DOHH2 (cell line): ENCODE results near the gene CCP110.

Experiments used
- EZH2phosphoT487 ChIP-seq: fragments of 200-600 bp; sonication (generic); IDR thresholded peaks from 2 replicates; pipeline ENCODE4 v1.6.1; 2017; ENCODE audit warnings: borderline replicate concordance, mild to moderate bottlenecking, antibody characterized with exemption, low read length, moderate library complexity, mixed read lengths
- TF ChIP-seq, protein P1 (sequence below): fragments of 200-600 bp; sonication (generic); IDR thresholded peaks from one replicate; pipeline ENCODE4 v1.5.1; 2014; ENCODE audit warnings: antibody characterized with exemption, mild to moderate bottlenecking, low read depth, low read length; ENCODE audit not compliant: poor library complexity, severe bottlenecking

DNA sequence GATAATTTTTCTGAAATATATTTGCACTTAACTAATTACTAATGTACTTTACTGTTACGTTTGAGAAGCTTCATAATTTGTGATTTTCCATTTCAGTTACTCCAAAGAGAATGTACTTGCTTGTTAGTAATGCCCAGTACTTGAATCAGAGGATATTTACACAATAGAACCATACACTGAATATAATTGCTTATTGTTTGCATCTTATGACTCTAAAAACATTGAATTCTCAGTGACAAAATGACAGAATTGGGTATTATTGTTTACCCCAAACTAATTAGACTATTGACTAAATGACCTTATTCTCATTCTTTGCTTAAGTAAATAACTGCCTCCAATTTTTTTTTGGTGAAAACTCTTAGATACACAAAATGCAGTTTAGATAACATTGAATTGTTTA, 8.9 kb downstream of the CCP110 start:
- TF ChIP-seq, protein P1, sequence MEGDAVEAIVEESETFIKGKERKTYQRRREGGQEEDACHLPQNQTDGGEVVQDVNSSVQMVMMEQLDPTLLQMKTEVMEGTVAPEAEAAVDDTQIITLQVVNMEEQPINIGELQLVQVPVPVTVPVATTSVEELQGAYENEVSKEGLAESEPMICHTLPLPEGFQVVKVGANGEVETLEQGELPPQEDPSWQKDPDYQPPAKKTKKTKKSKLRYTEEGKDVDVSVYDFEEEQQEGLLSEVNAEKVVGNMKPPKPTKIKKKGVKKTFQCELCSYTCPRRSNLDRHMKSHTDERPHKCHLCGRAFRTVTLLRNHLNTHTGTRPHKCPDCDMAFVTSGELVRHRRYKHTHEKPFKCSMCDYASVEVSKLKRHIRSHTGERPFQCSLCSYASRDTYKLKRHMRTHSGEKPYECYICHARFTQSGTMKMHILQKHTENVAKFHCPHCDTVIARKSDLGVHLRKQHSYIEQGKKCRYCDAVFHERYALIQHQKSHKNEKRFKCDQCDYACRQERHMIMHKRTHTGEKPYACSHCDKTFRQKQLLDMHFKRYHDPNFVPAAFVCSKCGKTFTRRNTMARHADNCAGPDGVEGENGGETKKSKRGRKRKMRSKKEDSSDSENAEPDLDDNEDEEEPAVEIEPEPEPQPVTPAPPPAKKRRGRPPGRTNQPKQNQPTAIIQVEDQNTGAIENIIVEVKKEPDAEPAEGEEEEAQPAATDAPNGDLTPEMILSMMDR, result no peak
- TF ChIP-seq EZH2phosphoT487, result no peak
